Measurements from ENCODE around the gene POTEM. TPM values are rescaled to one million over a fixed set of nuclear protein-coding genes. Genes with fewer than 3 reads are reported as not detected.
"Not testable (repeated sequence)": the region's sequence is repeated elsewhere in the genome, so short reads cannot be mapped to it uniquely, and the experiment has no call there.

POTEM gene
- total and polyA plus RNA-seq, 2 donors (not counting 3 experiments of a cell fraction or from before 2014, with no cell fraction given): not detected

- POLR2A ChIA-PET; CTCF ChIA-PET; H3K9me3 ChIP-seq (replicated peaks; ENCODE audit: control insufficient read depth, insufficient read depth, low read length): not testable (repeated sequence)
These were observed 59.6 kb downstream of the POTEM start for GRCh38 chr14:19026649-19027351.

GRCh38 chr14:19027895-19028294 lies 60.7 kb downstream of the POTEM start:
- POLR2A ChIA-PET; H3K27ac ChIP-seq (ENCODE audit: insufficient read depth, low read depth, low read length); CTCF ChIA-PET; BruUV-seq (replicated peaks); H3K9me3 ChIP-seq (replicated peaks; ENCODE audit: control insufficient read depth, insufficient read depth, low read length); intact Hi-C loops (cut with micrococcal nuclease); H3K4me1 ChIP-seq (ENCODE audit: control insufficient read depth, extremely low read depth, insufficient read depth, low read length); dilution Hi-C loops (cut with MboI; ENCODE audit: extremely low pct_ligation_motif_present, low sequenced_read_pairs); H3K4me2 ChIP-seq (ENCODE audit: insufficient read depth, low read length); DNase-seq (ENCODE audit: low read depth, low spot score); H3K27me3 ChIP-seq (ENCODE audit: control insufficient read depth in 2 of 2, insufficient read depth in 2 of 2, low read length in 2 of 2); H3K4me3 ChIP-seq (replicated peaks in 1 of 3; ENCODE audit: insufficient read depth in 1 of 3, low read depth in 1 of 3, low read length in 3 of 3); H3K9ac ChIP-seq (replicated peaks; ENCODE audit: extremely low read depth, insufficient read depth, low read length); H2AFZ ChIP-seq (ENCODE audit: low read depth, low read length); FAIRE-seq; H3K9me1 ChIP-seq (replicated peaks; ENCODE audit: control insufficient read depth, extremely low read depth, insufficient read depth, low read length); H3K36me3 ChIP-seq (ENCODE audit: control insufficient read depth in 2 of 2, extremely low read depth in 1 of 2, insufficient read depth in 2 of 2, low read length in 2 of 2); H3K79me2 ChIP-seq (ENCODE audit: control insufficient read depth, insufficient read depth, low read length); H4K20me1 ChIP-seq (replicated peaks; ENCODE audit: control insufficient read depth, extremely low read depth, insufficient read depth, low read length): not testable (repeated sequence)

More at GRCh38 chr14:19026649-19027351, 59.6 kb downstream of the POTEM start:
- dilution Hi-C loops (cut with MboI; ENCODE audit: extremely low pct_ligation_motif_present, low sequenced_read_pairs); H3K9me1 ChIP-seq (replicated peaks; ENCODE audit: control insufficient read depth, extremely low read depth, insufficient read depth, low read length); H4K20me1 ChIP-seq (replicated peaks; ENCODE audit: control insufficient read depth, extremely low read depth, insufficient read depth, low read length); intact Hi-C loops (cut with micrococcal nuclease); H2AFZ ChIP-seq (ENCODE audit: low read depth, low read length); H3K27me3 ChIP-seq (ENCODE audit: control insufficient read depth in 2 of 2, insufficient read depth in 2 of 2, low read length in 2 of 2); H3K9ac ChIP-seq (replicated peaks; ENCODE audit: extremely low read depth, insufficient read depth, low read length); FAIRE-seq; H3K27ac ChIP-seq (ENCODE audit: insufficient read depth, low read depth, low read length); DNase-seq (ENCODE audit: low read depth, low spot score); H3K79me2 ChIP-seq (ENCODE audit: control insufficient read depth, insufficient read depth, low read length); H3K36me3 ChIP-seq (ENCODE audit: control insufficient read depth in 2 of 2, extremely low read depth in 1 of 2, insufficient read depth in 2 of 2, low read length in 2 of 2); H3K4me1 ChIP-seq (ENCODE audit: control insufficient read depth, extremely low read depth, insufficient read depth, low read length); H3K4me2 ChIP-seq (ENCODE audit: insufficient read depth, low read length); BruUV-seq (replicated peaks); H3K4me3 ChIP-seq (replicated peaks in 1 of 3; ENCODE audit: insufficient read depth in 1 of 3, low read depth in 1 of 3, low read length in 3 of 3): not testable (repeated sequence)

- H3K9me1 ChIP-seq (replicated peaks; ENCODE audit: control insufficient read depth, extremely low read depth, insufficient read depth, low read length); CTCF ChIA-PET; BruUV-seq (replicated peaks); DNase-seq (ENCODE audit: low read depth, low spot score); H3K27ac ChIP-seq (ENCODE audit: insufficient read depth, low read depth, low read length); POLR2A ChIA-PET; H3K4me3 ChIP-seq (replicated peaks in 1 of 3; ENCODE audit: insufficient read depth in 1 of 3, low read depth in 1 of 3, low read length in 3 of 3); H3K4me2 ChIP-seq (ENCODE audit: insufficient read depth, low read length); H3K4me1 ChIP-seq (ENCODE audit: control insufficient read depth, extremely low read depth, insufficient read depth, low read length); FAIRE-seq; H2AFZ ChIP-seq (ENCODE audit: low read depth, low read length); intact Hi-C loops (cut with micrococcal nuclease); dilution Hi-C loops (cut with MboI; ENCODE audit: extremely low pct_ligation_motif_present, low sequenced_read_pairs); H3K9ac ChIP-seq (replicated peaks; ENCODE audit: extremely low read depth, insufficient read depth, low read length); H4K20me1 ChIP-seq (replicated peaks; ENCODE audit: control insufficient read depth, extremely low read depth, insufficient read depth, low read length); H3K79me2 ChIP-seq (ENCODE audit: control insufficient read depth, insufficient read depth, low read length); H3K27me3 ChIP-seq (ENCODE audit: control insufficient read depth in 2 of 2, insufficient read depth in 2 of 2, low read length in 2 of 2); H3K9me3 ChIP-seq (replicated peaks; ENCODE audit: control insufficient read depth, insufficient read depth, low read length); H3K36me3 ChIP-seq (ENCODE audit: control insufficient read depth in 2 of 2, extremely low read depth in 1 of 2, insufficient read depth in 2 of 2, low read length in 2 of 2): not testable (repeated sequence)
These were observed 69.7 kb downstream of the POTEM start for GRCh38 chr14:19036811-19037382.

DNA sequence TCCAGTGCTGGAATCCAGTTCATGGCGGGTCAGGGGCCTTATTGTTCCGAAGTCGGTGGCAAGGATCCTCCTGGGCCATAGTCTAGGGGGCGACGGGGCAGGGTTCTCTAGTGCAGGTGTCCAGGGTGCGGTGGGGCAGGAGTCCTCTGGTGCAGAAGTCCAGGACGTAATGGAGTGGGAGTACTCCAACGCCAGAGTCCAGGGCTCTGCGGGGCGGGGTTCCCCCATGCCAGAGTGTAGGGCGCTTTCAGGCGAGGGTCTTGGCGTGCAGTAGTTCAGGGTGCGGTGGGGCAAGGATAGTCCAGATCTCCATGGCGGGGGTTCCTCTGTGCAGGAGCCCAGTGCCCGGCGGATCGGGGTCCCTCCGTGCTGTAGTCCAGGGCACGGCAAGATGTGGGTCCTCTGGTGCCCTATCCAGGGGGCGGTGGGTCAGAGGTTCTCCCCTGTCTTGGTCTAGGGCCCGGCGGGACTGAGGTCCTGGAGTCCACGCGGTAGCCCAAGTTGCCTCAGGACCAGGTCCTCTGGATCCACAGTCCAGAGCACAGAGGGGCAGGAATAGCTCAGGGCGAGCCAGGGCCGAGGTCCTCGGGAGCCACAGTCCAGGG lies 70.9 kb downstream of the POTEM start:
- H3K79me2 ChIP-seq (ENCODE audit: control insufficient read depth, insufficient read depth, low read length); CTCF ChIA-PET; H3K4me2 ChIP-seq (ENCODE audit: insufficient read depth, low read length); FAIRE-seq; POLR2A ChIA-PET; H3K9ac ChIP-seq (replicated peaks; ENCODE audit: extremely low read depth, insufficient read depth, low read length); BruUV-seq (replicated peaks); H2AFZ ChIP-seq (ENCODE audit: low read depth, low read length); intact Hi-C loops (cut with micrococcal nuclease); dilution Hi-C loops (cut with MboI; ENCODE audit: extremely low pct_ligation_motif_present, low sequenced_read_pairs); H3K4me1 ChIP-seq (ENCODE audit: control insufficient read depth, extremely low read depth, insufficient read depth, low read length); H3K27me3 ChIP-seq (ENCODE audit: control insufficient read depth in 2 of 2, insufficient read depth in 2 of 2, low read length in 2 of 2); DNase-seq (ENCODE audit: low read depth, low spot score); H3K36me3 ChIP-seq (ENCODE audit: control insufficient read depth in 2 of 2, extremely low read depth in 1 of 2, insufficient read depth in 2 of 2, low read length in 2 of 2); H3K9me1 ChIP-seq (replicated peaks; ENCODE audit: control insufficient read depth, extremely low read depth, insufficient read depth, low read length); H3K9me3 ChIP-seq (replicated peaks; ENCODE audit: control insufficient read depth, insufficient read depth, low read length); H3K27ac ChIP-seq (ENCODE audit: insufficient read depth, low read depth, low read length); H4K20me1 ChIP-seq (replicated peaks; ENCODE audit: control insufficient read depth, extremely low read depth, insufficient read depth, low read length); H3K4me3 ChIP-seq (replicated peaks in 1 of 3; ENCODE audit: insufficient read depth in 1 of 3, low read depth in 1 of 3, low read length in 3 of 3): not testable (repeated sequence)
